HG03280 (cell line): Measurements from ENCODE around the gene ZRANB1.
"Not testable (repeated sequence)": the region's sequence is repeated elsewhere in the genome, so short reads cannot be mapped to it uniquely, and the experiment has no call there.

Experiments
- ATAC-seq: cut with Tn5 transposase; IDR thresholded peaks from one replicate; pipeline ENCODE4 v1.9.1; 2021; ENCODE audit warnings: mild to moderate bottlenecking, moderate library complexity; ENCODE audit not compliant: unreplicated experiment

The ZRANB1 gene

DNA sequence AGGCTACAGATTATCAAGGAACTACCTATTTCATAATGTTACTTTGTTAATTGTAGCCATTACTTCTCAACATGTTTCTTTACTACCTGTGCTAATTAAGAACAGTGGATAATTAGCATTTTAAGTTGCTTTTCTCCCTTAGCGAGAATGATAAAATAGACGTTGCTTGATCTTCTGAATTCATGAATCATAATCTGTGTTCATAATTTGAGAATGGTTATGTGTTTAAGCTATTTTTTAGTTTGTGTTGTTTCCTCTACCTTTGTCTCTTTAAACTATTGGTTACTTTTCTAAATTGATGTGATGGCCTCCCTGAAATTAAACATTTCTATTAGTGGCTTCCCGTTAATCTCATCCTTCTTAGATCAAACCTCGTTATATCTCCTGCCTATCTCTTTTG, at the start of gene ZRANB1:
ZRANB1 (plus strand) TSS at position 301 of the 400 bp plus-strand sequence. CDS start 371 bp downstream, outside the sequence.
- no peak for ATAC-seq

DNA sequence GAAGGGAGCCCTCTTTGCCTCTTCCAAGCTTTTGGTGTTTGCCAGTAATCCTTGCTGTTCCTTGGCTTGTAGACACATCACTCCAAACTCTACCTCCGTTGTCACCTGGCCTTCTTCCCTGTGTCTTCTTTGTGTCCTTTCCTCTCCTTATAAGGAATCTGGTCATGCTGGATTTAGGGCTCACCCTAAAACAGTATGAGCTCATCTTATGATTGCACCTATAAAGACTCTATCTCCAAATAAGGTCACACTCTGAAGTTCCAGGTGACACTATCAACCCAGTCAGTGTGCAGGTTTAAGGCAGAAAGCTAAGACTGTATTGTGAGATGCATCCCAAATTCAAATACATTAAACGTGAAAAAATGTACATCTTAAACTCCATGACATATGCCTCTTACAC, 49.0 kb upstream of the ZRANB1 start:
- ATAC-seq: no peak

DNA sequence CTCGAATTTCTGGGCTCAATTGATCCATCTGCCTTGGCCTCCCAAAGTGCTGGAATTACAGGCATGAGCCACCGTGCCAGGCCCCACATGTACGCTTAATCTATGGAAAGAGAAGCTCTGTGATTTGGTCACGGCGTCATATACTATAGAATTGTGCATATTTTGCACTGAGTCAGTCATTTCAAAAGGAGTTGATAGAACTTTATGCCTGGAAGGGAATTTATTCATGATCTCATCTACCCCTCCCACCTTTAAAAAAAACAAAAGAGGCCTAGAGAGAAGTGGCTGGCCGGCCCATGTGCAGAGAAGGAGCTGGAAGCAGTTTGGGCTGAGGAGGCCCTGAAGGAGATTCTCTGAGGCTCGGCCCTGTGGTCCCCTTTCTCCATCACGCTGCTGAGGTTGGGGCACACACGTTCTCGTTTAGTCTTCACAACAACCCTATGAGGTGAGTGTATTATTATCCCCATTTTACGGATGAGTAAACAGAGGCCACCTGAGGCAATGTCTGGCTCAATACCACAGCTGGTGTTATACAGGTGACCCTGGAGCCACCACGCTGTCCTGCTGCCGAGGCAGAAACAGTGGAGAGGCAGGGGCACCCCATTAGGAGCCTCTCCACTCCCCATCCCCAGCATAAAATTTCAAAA, 47.2 kb upstream of the ZRANB1 start:
- no peak for ATAC-seq

DNA sequence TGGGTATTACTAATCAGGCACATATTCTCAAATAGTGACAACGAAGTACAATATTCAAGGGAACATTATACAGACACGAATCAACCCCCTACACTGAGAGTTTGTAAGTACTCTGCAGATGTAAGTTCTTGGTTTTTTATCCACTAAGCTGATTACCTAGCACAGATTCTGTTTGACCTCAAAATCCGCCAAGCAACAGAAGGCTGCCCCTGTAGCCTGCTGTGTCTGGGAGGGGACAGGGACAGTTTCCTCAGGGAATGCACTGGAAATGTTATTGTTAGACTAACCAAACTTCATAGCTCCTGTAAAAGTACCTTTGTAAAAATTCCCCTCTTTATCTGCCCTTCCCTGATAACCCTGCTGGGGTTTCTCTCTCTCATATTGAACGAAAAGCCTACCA, 45.2 kb upstream of the ZRANB1 start:
- no peak for ATAC-seq

DNA sequence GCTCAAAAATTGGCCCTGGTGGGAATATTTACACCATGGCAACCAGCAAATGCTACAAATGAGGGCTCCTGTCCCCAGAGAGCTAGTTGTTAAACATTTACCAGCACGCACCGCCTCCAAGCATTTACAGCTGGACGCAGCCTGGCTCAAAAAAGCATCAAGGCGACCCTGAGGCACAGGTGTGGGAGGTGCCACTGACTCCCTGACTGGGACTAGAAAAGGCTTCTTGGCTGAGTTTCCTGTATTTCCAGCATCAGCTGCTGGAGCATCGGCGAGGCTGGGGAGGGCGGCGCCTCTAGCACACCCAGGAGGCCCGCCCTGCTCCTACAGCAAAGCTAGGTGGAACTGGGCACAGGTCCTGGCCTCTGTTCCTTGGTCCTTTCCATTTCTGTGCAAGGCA, 43.5 kb upstream of the ZRANB1 start:
- ATAC-seq: no peak

DNA sequence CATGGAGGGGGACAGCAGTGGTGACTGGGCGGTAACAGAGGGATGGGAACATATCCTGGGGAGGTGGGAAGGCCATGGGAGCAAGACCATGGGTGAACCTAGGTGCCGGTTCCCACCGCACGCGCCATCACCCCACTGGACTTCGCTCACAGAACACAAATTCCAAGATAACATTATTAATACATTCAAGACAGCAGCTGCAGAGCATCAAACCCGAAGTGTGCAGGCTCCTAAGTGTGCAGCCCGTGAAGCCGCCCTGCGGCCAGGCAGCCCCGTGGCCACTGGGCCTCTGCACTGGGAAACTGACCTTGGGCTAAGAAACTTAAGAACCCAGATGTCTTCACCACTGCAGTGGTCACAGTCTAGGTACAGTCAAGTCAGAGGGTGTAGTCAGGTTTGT, 42.8 kb upstream of the ZRANB1 start:
- no peak for ATAC-seq

DNA sequence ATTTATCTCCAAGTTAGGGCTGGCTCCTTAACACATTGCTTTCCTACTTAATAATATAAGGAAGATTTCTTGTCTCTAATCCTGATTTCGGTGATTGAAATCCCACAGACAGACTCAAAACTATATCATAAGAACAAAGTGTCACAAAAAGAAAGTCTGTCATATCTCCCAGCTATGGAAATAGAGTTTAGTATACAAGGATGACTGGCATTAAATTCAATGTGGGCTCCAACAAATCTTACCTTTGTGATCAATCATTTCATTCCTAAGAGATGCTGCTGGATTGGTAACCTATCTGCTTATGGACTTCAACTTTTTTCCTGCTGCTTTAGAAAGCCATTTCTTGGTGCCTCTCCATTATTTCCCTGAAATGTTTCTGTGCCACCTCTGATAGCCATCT, 39.5 kb upstream of the ZRANB1 start:
- no peak for ATAC-seq

DNA sequence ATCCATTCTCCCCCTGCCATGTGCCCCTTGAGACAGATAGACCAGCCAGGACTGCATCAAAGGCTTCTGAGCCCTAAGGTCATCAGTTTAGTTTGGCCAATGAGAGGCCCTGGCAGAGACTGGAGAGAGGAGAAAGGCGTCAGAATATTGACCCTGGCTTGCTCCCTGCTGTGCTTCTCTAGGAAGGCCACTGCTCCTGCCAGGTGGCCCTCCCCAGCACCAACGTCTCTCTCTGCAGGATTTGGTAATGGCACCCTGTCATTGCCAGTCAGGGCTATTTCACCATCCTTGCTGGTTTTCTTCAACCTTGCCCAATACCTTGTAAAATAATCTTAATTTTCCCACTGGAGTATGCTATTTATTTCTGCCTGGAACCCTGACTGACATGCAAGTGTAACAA, 38.8 kb upstream of the ZRANB1 start:
- no peak for ATAC-seq

DNA sequence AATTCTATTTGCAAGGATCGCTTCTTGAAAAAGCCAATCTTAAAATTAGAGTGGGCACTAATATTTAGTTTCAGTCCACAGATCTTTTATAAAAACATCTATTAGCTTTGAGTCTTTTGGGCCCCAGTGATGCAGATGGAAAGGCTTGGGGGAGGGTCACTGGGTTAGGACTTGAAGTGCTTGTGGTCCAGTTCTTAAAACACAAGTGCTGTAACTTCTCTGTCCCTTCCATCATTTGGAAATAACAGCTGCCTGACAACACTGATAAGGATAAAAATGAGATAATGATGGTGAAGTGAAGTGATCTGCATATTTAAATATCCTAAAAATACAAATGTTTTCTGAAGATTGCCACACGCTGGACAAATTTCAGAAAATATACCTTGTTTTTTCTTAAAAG, 37.1 kb upstream of the ZRANB1 start:
- no peak for ATAC-seq

DNA sequence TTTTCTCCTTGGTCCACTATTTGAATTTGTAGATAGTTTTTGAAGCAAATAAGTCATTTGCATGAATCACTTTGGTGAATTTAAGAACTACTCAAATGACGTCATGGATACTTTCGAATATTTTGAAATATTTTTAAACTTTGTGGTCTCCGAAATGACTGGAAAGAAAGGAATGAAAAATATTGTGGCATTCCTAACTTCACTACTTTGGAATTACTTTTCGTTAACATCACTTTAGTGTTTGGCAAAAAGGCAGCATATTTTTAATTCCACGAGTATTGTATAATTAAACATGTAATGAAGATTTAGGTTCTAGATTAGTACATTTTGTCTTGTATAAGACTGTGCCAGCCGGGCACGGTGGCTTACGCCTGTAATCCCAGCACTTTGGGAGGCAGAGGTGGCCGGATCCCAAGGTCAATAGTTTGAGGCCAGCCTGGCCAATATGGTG, 35.3 kb upstream of the ZRANB1 start:
- ATAC-seq: no peak

DNA sequence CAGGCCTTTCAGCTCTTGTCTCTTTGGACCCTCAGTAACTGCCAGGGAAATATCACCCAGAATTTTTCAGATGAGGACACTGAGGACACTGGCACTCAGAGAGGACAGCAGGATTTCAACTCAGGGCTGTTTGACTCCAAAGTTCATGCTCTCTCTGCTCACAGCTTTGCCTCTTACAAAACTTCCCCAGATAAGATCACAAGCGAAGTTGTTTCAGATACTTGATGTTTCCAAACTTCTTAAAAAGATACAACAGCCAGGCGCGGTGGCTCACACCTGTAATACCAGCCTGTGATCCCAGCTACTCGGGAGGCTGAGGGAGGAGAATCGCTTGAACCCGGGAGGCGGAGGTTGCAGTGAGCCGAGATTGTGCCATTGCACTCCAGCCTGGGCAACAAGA, 32.4 kb upstream of the ZRANB1 start:
- ATAC-seq: no peak

DNA sequence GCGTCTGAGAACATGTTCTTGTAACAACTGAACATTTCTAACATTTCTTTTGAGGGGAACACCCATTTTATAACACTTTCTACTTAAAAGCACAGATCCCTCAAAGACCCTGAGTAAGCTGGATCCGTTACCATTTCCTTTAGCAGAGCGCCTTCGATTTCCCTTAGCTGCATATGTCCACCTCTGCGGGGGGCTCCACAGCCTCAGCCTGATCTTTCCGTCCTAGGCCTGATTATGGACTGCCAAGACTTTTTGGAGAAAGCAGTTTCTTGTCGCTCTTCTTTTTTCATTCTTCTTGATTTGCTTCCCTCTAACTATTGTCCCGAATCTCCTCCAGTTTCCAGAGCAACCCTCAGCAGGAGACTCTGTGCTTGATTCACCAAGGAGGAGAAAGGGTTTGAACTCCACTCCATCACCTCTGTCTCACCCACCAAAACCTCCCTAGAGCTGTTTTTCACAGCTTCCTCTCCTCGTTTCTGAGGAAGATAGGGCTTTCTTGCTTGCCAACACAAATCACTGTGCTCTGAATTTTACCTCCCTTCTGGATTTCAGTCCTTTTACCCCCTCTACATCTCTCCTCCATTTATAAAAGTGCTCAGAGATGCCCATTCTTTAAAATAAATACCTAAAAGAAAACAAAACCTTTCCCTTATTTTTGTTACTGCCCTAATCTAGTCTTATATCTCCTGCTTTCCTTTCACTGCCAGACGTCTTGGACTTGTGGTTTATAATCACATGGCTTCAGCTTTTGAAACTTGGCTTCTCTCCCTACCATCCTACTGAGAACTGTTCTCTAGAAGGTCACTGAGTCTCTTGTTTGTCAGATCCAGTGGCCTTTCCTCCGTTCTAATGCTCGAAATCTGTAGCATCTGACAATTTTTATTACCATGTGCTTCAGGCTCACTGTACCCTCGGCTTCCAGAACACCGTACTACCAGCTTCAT, 30.5 kb upstream of the ZRANB1 start:
- no peak for ATAC-seq

DNA sequence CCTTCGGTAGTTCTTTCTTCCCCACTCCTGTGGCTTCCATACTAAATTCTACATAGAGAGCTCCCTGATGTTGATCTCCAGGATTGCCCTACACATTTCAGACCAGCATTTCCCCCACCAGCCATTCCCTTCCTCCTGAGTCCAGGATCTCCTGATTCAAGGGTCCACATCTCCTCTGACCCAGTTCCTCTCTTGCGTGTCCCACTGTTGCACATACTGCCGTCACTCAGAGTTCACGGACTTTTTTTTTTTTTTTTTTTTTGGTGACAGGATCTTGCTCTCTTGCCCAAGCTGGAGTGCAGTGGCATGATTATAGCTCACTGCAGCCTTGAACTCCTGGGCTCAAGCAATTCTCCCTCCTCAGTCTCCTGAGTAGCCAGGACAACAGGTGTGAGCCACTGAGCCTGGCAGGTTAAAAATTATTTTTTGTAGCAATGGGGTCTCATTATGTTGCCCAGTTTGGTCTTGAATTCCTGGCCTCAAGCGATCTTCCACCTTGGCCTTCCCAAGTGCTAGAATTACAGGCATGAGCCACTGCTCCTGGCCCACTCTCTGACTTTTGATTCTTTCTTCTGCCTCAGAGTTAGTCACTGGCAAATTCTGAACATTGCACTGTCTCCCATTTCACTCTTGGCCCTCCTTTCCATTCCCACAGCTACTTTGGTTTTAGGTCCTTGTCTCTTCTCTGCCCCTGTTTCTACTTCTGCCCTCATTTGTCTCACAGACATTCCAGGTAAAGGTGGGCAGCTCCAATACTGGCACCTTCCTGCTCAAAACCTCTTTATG, 29.6 kb upstream of the ZRANB1 start:
- no peak for ATAC-seq

DNA sequence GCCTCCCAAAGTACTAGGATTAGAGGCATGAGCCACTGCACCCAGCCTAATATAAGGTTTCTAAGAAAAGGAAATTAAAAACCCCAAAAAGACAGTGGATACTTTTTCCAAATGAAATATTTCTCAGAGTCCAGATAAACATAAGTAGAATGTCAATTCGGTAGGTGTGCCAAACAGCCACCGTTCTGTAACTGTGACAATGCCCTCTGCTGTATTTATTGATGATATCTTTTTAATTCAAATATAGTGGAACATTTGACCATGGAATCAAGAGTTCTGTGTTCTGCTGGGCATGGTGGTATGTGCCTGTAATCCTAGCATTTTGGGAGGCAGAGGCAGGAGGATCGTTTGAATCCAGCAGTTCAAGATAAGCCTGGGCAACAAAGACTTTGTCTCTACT, 28.8 kb upstream of the ZRANB1 start:
- ATAC-seq: no peak

DNA sequence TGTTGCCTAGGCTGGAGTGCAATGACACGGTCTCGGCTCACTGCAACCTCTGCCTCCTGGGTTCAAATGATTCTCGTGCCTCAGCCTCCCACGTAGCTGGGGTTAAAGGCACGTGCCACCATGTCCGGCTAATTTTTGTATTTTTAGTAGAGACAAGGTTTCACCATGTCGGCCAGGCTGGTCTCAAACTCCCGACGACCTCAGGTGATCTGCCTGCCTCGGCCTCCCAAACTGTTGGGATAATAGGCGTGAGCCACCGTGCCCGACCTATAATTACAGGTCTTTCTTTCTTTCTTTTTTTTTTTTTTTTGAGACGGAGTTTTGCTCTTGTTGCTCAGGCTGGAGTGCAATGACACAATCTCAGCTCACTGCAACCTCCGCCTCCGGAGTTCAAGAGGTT, 27.5 kb upstream of the ZRANB1 start:
- ATAC-seq: not testable (repeated sequence)

DNA sequence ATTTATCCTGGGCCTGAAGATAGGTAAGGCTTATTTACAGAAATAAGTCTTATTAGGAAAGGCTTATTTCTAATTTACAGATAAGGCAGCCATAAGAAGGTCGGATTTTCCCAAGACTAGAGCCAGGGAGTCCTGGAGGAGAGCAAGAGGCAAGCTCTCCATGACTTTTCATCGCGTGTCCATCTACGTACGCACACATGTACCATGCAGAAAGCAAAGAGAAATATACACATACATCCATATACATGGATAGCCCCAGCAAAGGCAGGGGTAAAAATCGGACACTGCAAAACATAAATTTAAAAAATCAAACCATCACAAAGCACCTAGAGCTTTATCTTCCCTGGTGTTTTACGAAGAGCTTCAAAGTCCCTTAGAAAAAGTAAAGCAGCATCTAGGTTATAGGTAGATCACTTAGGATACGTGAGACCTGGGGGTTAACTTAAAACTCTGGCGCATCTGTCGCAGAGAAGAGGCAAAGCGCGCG, 25.8 kb upstream of the ZRANB1 start:
- peak; percentile 6 for ATAC-seq

DNA sequence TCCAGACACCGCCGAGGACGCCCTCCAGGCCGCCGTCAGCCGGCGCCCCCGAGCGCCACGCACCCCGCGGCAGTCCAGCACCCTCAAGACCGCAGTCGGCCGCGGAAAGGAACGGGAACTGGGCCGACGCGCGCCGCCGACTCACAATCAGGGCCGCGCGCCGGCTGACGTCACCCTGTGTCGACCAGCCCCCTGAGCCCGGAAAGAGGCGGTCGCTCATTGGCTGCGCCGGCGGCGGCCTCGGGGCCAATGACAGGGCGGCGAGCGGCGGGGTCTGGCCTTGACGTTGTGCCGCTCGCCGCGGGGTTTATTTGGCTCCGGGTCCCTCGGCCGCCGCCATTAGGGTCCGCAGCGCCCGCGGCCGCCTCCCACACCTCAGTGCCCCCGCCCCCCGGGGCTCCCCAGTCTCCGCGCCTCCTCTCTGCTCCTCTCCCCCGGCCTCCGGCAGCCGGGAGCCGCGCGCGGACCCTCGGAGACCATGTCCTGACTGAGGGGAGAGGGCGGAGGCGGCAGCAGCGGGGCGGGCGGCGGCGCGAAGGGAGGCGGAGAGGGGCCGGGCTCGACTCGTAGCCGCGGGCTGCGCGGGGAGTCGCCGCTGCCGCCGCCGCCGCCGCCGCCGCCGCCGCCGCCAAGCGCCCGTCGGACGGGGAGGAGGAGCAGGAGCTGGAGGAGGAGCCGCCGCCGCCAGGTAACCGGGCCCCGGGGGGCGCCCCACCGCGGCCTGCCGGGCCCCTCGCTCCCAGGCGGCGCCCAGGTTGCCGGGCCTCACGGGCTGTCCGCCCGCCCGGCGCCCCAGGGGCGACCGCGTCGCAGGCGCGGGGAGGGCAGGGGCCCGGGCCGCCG, 25.1 kb upstream of the ZRANB1 start:
- peak; percentile 97 for ATAC-seq

DNA sequence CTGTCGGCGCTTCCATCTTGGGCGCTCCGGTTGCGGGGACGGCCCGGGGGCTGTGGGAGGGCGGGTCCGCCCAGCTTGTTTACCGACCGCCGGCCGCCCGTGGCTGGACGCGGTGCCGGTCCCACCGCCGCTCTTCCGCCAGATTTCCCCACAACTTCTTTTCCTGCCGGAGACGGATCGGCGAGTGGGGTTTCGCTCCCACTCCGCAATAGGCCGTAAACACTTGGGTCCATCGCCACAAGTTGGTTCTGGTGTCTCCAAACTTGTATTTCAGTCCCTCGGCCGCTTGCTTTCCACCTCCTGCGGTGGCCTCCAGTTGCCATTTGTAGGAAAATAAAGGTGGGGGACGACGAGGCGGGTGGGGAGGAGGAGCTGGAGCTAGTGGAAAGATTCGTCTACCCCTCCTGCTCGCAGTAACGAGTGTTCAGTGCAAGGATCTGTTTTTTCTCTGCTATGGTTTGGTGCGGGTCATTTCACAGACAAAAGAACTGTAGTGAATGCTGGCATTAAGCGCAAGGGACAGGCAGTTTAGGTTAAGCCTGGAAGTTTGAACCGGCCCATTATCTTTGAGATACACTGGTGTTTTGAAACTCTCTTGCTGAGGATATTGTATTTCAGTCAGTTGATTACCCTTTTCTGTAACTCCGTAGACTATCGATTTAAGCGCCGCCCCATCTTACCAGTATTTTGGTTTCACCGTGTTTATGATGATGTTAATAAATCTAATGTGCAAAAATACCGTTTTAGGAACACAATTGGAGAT, 24.3 kb upstream of the ZRANB1 start:
- no peak for ATAC-seq

DNA sequence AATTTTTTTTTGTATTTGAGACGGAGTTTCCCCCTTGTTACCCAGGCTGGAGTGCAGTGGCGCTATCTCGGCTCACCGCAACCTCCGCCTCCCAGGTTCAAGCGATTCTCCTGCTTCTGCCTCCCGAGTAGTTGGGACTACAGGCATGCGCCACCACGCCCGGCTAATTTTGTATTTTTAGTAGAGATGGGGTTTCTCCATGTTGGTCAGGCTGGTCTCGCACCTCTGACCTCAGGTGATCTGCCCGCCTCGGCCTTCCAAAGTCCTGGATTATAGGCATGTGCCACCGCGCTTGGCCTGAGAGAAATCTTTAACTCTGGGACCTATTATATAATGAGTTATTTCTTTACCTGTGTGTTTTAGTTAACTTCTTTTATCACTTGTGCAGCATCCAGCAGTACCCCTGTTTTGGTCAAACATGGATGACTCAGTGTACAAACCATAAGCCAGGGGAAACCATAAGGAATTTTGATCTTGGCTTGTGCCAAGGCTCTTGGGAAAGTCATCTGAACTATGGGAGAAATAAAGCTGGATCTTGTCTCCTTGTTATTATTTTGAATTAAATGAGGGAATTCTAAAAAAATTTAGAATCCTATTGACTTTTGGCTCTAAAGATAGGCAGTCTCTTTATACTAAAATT, 23.6 kb upstream of the ZRANB1 start:
- ATAC-seq: no peak
